ENCODE results near the gene FOXR1. TPM values are rescaled to one million over a fixed set of nuclear protein-coding genes. Genes with fewer than 3 reads are reported as not detected.
"Not testable (repeated sequence)": the region's sequence is repeated elsewhere in the genome, so short reads cannot be mapped to it uniquely, and the experiment has no call there.

FOXR1 gene
- total and polyA plus RNA-seq, 2 of the 8 experiments (the other 6 are each of a cell fraction or from before 2014, with no cell fraction given): not detected

DNA sequence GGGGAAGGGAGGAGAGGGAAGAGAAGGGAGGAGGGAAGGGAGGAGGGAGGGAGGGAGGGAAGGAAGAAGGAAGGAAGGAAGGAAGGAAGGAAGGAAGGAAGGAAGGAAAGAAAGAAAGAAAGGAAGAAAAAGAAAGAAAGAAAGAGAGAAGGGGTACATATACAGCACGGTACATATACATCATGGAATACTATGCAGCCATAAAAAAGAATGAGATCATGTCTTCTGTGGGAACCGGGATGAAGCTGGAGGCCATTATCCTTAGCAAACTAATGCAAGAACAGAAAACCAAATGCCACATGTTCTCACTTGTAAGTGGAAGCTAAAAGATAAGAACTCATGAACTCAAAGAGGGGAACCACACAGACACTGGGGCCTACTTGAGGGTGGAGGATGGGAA, 2.1 kb upstream of the FOXR1 start:
- H3K79me2 ChIP-seq (ENCODE audit: control insufficient read depth in 1 of 2, insufficient read depth in 2 of 2, low read length in 2 of 2); H3K9ac ChIP-seq (replicated peaks in 1 of 4; ENCODE audit: extremely low read depth in 1 of 4, low read depth in 3 of 4, low read length in 3 of 4); H3K4ac ChIP-seq (replicated peaks; ENCODE audit: insufficient read length, low read depth, low read length); H2AFZ ChIP-seq (ENCODE audit: low read length); H2BK12ac ChIP-seq (ENCODE audit: low read depth, low read length); H4K20me1 ChIP-seq (replicated peaks in 1 of 2; ENCODE audit: control insufficient read depth in 1 of 2, insufficient read depth in 2 of 2, low read length in 2 of 2); H3K79me1 ChIP-seq (ENCODE audit: low read depth, low read length); H3K23me2 ChIP-seq (ENCODE audit: low read depth, low read length); H3K18ac ChIP-seq (ENCODE audit: extremely low read depth, low read length); H3K27me3 ChIP-seq (replicated peaks in 1 of 4; ENCODE audit: control insufficient read depth in 3 of 4, extremely low read depth in 1 of 4, insufficient read depth in 3 of 4, low read length in 3 of 4); H2BK120ac ChIP-seq (replicated peaks; ENCODE audit: low read depth, low read length); H3K36me3 ChIP-seq (ENCODE audit: control insufficient read depth in 2 of 4, insufficient read depth in 4 of 4, low read length in 3 of 4); H3K27ac ChIP-seq (ENCODE audit: low read depth, low read length); H2BK15ac ChIP-seq (ENCODE audit: low read length); H3K14ac ChIP-seq (ENCODE audit: insufficient read length); H3K23ac ChIP-seq (ENCODE audit: insufficient read length); H2AK5ac ChIP-seq (ENCODE audit: low read depth, low read length); CTCF ChIA-PET (ENCODE audit: partially characterized antibody); H3K4me3 ChIP-seq (ENCODE audit: extremely low read depth in 1 of 4, insufficient read depth in 2 of 4, low read depth in 3 of 4, low read length in 4 of 4); H3K9me3 ChIP-seq (ENCODE audit: insufficient read depth in 2 of 2, low read depth in 1 of 2, low read length in 1 of 2); H2BK5ac ChIP-seq (ENCODE audit: low read depth, low read length); DNase-seq (ENCODE audit: low read depth in 1 of 2, low spot score in 2 of 2); H3K4me1 ChIP-seq (replicated peaks in 1 of 4; ENCODE audit: control insufficient read depth in 3 of 4, insufficient read depth in 4 of 4, low read length in 3 of 4); FAIRE-seq; H4K5ac ChIP-seq (ENCODE audit: insufficient read length, low read depth, low read length); H3K56ac ChIP-seq (replicated peaks; ENCODE audit: insufficient read length, low read depth, low read length); H2BK20ac ChIP-seq (ENCODE audit: low read length); H4K8ac ChIP-seq (ENCODE audit: extremely low read depth, insufficient read depth, low read length); H3K4me2 ChIP-seq (ENCODE audit: insufficient read depth in 1 of 2, low read depth in 2 of 2, low read length in 2 of 2); H4K91ac ChIP-seq (replicated peaks; ENCODE audit: insufficient read length, low read length): not testable (repeated sequence)
- 89% methylated on average over 1 of the region's 2 CpGs; no CpG with 5 or more reads in 1 of the 2 experiments for WGBS, 2 experiments (ENCODE audit: extremely low coverage in 1 of 2, insufficient coverage in 1 of 2, insufficient read length in 1 of 2, insufficient replicate concordance in 2 of 2, low coverage in 1 of 2, low lambda C conversion rate in 2 of 2, missing lambda C conversion rate in 1 of 2)
- POLR2A ChIA-PET (ENCODE audit: partially characterized antibody): interaction anchor here (0.6 to 1.0 kb wide), 2 partner anchors 10 to 124 kb away, joined by 3 read pairs; no protein-coding TSS in a partner anchor

Data from H1 (cell line).